GM12891 (cell line): ENCODE measurements around the gene MEGF6.

Experiments used
- DNase-seq: peaks from one replicate; pipeline ENCODE4 v3.0.0; 2011; ENCODE audit warnings: low spot score; ENCODE audit not compliant: insufficient read length
- FAIRE-seq: peaks from 2 replicates; lab custom pipeline; 2011; peaks lifted over from hg19 to GRCh38; lab: Jason Lieb, UNC
- PAX5 ChIP-seq: IDR thresholded peaks from 2 replicates; pipeline ENCODE4 v1.6.1; 2011; ENCODE audit warnings: low read length, moderate library complexity, mild to moderate bottlenecking; ENCODE audit not compliant: insufficient read depth, severe bottlenecking
- POLR2A ChIP-seq: IDR thresholded peaks from 2 replicates; pipeline ENCODE4 v1.6.1; 2011; ENCODE audit warnings: low read depth, low read length, control low read depth
- POLR2AphosphoS5 ChIP-seq: IDR thresholded peaks from 2 replicates; pipeline ENCODE4 v1.6.1; 2011; ENCODE audit warnings: low read depth, low read length, control low read depth
- POU2F2 ChIP-seq: IDR thresholded peaks from 2 replicates; pipeline ENCODE4 v1.6.1; 2011; ENCODE audit warnings: low read depth, mild to moderate bottlenecking, control low read depth, low read length, moderate library complexity
- SPI1 ChIP-seq: IDR thresholded peaks from 2 replicates; pipeline ENCODE4 v1.6.1; 2011; ENCODE audit warnings: low read depth, low read length, control low read depth
- TAF1 ChIP-seq: IDR thresholded peaks from 2 replicates; pipeline ENCODE4 v1.6.1; 2011; ENCODE audit warnings: low read depth, low read length, control low read depth

The MEGF6 gene

DNA sequence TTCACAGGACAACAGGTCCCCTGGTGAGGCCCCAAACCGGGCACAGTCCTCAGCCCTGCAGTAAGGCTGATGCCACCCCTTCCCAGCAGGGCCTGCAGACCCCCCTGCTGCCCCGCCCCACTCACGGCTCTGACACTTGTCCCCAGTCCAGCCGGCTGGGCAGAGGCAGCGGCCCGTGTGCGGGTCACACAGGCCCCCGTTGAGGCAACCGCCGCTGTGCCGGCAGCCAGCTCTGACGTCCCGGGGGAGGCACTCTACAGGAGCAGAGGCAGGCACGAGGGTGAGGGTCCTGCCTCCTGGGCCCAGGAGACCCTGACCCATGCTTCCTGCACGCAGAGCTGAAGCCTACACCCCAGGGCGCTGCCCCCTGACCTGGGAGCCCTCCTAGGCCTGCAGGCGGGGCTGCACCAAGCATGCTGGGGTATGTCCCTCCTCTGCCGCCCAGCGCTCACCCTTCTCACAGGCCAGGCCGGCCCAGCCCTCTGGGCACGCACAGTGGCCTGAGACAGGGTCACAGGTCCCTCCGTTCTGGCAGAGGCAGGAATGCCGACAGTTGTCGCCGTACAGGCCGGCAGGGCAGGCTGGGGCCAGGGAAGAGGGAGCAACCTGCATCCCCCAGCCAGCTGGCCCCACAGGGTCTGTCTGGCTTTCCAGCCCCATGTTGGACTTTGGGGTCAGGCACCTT, 112.9 kb downstream of the MEGF6 start:
- no peak for TF ChIP-seq TAF1
- no peak for TF ChIP-seq SPI1
- no peak for TF ChIP-seq POLR2A
- TF ChIP-seq PAX5: no peak
- no peak for DNase-seq
- no peak for FAIRE-seq

DNA sequence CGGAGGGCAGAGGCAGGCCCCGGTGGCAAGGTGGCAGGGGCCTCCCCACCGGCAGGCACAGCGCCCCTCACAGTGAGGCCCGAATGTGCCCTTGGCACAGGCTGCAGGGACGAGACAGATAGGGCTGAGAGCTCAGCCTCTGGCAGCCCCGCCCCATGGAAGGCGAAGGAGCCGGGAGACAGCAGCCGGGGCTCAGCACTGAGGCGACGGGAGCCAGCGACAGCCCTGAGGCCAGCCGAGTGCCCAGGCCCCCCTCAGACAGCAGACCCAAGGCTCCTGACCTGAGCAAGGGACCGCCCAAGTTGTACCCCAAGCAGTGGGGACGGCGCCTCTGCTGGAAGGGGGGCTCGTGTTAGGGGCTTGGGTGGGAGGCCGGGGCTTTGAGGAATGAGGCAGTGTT, 113.8 kb downstream of the MEGF6 start:
- FAIRE-seq: no peak
- no peak for TF ChIP-seq POU2F2
- no peak for TF ChIP-seq SPI1
- DNase-seq: no peak

DNA sequence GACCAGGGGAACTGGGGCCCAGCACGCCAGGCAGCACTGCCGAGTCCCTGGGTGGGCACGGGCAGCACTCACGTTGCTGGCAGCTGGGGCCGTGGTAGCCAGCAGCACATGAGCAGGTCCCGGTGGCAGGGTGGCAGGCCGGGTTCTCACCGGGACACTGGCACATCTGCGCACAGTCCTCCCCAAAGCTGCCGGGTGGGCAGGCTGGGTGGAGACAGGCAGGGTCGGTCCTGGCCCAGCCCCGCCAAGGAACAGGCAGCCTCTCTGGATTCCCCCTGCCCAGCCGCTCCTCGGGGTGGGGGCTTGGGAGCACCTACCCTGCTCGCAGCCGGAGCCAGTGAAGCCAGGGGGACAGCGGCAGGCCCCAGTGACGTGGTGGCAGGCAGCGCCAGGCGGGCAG, 114.4 kb downstream of the MEGF6 start:
- no peak for DNase-seq
- no peak for FAIRE-seq
- TF ChIP-seq SPI1 (no peak), PAX5 (no peak), POLR2AphosphoS5 (no peak), POLR2A (no peak), POU2F2 (no peak), TAF1 (no peak)

DNA sequence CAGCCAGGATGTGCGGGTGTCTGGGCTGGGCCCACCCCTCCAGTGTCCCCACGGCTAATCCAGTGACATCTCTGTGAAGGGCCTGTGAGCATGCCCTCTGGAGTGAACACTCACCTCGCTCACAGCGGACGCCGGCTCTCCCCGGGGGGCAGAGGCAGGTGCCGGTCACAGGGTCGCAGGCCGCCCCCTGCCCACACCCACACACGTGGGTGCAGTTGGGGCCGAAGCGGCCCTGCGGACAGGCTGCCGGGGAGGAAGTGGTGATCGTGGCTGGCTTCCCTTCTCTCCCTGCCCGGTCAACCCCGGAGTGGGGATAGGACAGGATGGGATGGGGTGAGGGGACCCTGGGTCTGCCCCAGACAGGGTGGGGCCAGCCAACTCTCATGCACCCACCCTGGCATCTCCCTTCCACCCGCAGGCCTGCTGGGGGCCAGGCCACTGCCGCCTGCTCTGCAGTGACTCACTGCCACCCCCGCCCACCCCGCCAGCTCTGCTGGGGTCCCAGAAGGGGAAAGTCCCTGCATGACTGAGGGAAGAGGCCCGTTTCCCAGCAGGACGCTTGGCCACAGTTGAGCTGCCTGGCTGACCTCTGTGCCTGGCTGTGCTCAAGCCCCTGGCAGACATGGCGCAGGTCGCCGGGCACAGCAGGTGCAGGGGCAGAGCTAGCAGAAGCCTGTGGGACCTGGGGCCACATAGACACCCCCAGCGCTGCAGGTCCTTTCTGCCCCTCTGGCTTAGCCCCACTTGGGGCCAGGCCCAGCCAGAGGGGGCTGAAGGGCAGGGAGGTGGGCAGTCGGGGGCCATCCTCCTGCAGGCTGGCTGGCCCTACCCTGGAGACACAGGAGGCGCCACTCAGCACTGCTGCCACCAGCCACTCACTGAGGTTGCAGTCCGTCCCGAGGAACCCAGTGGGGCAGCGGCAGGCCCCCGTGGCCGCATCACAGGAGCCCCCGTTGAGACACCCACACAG, 115.2 kb downstream of the MEGF6 start:
- DNase-seq: no peak
- no peak for TF ChIP-seq POU2F2
- no peak for TF ChIP-seq SPI1
- TF ChIP-seq PAX5: no peak
- no peak for TF ChIP-seq POLR2A
- no peak for TF ChIP-seq POLR2AphosphoS5
- no peak for TF ChIP-seq TAF1
- FAIRE-seq: no peak

DNA sequence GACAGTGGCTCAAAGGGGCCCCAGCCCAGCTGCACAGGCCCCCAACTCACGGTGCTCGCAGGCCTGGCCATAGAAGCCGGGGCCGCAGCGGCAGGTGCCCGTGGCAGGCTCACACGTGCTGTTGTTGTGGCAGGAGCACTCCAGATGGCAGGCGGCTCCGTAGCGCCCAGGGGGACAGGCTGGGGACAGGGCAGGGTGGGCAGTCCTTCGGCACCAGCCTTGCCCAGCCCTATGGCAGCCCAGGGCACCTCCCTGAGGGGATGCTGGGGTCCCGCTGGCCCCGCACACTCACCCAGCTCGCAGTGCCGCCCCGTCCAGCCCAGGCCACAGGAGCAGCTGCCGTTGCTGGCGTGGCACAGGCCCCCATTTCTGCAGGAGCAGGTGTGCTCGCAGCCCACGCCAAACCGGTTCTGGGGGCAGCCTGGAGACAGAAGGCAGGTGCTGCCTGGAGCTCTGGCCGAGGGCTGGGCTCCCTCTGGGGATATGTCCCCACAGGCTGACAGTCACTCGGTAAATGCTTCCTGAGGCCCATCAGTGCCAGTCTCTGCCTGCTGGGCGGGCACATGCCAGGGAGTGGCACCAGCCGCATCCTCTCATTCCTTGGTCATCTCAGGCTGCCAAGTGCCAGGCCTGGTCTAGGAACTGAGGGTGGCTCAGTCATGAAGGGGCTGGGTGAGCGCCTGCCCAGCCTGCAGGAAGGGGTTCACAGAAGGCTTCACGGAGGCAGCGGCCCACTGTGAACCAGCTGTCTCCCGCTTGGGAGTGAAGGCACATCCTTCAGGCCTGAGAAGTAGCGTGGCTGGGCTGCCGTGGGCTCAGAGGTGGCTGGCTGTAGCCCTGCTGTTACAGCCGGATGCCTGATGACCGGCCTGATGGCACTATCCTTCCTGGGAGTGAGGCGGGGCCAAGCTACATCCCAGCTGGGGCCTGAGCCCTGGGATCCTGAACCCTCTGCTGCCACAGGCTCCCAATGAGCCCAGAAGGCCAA, 116.7 kb downstream of the MEGF6 start:
- TF ChIP-seq POLR2AphosphoS5 (no peak), POU2F2 (no peak), TAF1 (no peak), SPI1 (no peak), POLR2A (no peak), PAX5 (no peak)
- FAIRE-seq: no peak

DNA sequence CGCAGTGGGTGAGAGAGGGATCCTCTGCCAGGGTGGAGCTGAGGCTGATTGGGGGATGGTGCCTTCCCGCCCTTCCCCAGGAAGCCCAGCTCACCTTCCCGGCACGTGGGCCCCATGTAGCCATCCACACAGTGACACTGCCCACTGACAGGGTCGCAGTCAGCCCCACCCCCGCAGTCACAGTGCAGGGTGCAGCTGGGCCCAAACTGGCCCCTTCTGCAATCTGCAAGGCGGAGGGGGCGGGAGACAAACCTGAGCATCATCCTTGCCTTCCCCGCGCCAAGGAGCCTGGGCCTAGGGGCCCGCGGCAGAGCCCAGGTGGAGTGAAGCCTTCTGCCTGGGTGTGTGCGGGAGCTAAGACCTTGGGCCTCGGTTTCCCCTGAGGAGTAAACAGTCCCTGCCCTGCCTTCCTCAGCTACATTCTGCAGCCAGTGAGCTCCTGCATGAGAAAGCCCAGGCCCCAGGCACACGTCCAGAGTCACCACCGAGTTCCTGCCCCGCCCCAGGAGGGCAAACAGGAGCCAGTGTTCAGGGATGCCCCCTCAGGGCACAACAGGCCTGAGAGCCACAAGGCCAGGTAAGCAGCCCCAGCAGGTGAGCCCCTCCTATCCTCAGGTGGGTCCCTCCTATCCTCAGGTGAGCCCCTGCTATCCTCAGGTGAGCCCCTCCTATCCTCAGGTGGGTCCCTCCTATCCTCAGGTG, 118.6 kb downstream of the MEGF6 start:
- no peak for DNase-seq
- TF ChIP-seq POLR2AphosphoS5 (no peak), POU2F2 (no peak), PAX5 (no peak)
- FAIRE-seq: no peak

More for the DNA sequence above, 116.7 kb downstream of the MEGF6 start:
- no peak for DNase-seq

DNA sequence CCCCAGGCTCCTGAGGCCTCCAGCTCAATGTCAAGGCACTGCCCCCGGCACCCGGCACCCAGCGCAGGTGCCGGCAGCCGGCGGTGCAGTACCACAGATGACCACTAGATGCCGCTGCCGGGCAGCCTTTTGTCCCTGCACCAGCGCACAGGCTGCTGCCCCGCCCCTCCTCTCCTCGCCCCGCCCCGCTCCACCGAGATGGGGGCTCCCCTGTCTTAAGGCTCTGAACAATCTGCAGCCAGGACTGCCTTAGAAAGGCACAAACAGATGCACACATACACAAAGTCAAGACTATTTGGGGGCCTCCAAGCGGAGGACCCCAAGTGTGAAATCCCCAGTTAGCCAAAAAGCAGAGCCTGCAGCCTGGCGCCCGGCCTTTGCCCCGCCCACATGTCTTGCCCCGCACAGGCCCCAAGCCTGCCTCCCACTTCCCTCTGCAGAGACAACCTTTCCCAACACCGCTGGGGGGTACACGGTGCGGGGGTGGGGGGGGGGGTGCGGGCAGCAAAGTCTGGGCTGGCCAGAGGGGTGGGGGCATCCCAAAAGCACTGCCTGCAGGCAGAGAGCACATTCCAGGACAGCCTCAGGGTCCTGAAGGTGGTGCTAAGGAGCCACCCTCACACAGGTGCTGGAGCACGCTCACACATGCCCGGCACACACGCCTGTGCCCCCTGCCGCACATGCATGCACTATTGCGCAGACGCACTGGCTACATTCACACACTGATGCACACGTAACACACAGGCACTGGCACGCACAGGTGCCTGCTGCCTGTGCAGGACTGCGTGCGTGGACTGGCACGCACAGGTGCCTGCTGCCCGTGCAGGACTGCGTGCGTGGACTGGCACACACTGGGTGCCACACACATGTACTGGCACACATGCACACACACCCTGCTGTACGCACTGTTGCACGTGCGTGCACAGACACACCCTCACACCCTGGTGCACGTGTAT, 119.7 kb downstream of the MEGF6 start:
- FAIRE-seq (peak; percentile 93), DNase-seq (peak; percentile 97)
- TF ChIP-seq PAX5 (no peak), SPI1 (no peak), POLR2AphosphoS5 (no peak)

DNA sequence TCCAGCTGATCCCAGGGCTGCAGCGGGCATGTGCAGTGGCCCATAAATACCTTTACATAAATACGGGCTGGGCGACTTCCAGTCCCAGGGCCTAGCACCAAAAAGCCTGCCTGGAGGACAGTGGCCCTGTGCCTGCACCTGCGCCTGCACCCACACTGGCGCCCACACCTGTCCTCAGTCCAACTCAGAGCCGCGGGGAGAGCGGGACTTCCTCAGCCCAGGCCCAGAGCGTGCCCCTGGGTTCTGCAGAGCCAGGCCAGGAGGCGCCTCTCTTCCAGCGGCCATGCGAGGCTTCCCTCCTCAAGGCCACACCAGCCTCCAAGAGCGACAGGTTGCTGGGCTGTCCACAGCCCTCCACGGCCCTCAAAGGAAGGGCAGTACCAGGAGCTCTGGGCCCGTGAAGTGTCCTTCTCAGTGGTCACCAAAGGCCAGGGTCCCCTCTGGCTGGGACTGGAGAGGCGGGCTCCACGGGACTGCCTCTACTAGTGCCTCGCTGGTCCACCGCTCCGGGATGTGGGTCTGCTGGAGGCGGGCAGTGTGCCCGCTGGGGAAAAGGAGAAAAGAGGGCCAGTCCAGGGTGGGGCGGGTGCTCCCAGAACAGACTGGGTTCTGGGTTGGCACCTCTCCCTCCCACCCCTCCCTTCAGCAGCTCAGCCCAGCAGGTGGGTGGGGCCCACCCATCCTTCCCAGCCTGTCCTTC, 121.1 kb downstream of the MEGF6 start:
- TF ChIP-seq POU2F2: no peak
- TF ChIP-seq SPI1: no peak
- no peak for TF ChIP-seq POLR2AphosphoS5
- no peak for TF ChIP-seq TAF1
- TF ChIP-seq PAX5: no peak
- no peak for TF ChIP-seq POLR2A
- FAIRE-seq: no peak

More for the DNA sequence above, 121.1 kb downstream of the MEGF6 start:
- DNase-seq: no peak
